GM18502 (cell line): Measurements from ENCODE around the gene GFER.

ENCODE experiments used
- ATAC-seq: cut with Tn5 transposase; IDR thresholded peaks from one replicate; pipeline ENCODE4 v1.9.1; 2021; ENCODE audit warnings: mild to moderate bottlenecking; ENCODE audit not compliant: unreplicated experiment, poor library complexity

Gene GFER

GRCh38 chr16:2036200-2036966 lies 52.4 kb downstream of the GFER start:
- ATAC-seq, result no peak

- no peak for ATAC-seq
Measured at GRCh38 chr16:2037115-2037514, 53.1 kb downstream of the GFER start.
